Tibial nerve (tissue), 4 donors: ENCODE measurements around the gene HYAL2.

ENCODE experiments used
- CTCF ChIP-seq, 5 experiments: fragments of 200-600 bp in 3 of 5; fragments of 450-650 bp in 2 of 5; sonication (generic) in 3 of 5; IDR thresholded peaks; one replicate each; pipeline ENCODE4 v1.5.1; 2016 to 2019; ENCODE audit warnings: antibody characterized with exemption in 5 of 5, mild to moderate bottlenecking in 3 of 5, moderate library complexity in 2 of 5
- EP300 ChIP-seq, 2 donors: sonication (generic); formaldehyde crosslinking; IDR thresholded peaks; one replicate each; pipeline ENCODE4 v1.6.1; 2017; ENCODE audit warnings: antibody characterized with exemption in 2 of 2, mild to moderate bottlenecking in 1 of 2

GRCh38 chr3:50292159-50293078 lies 30.1 kb downstream of the HYAL2 start, which contains the start of gene IFRD2:
- peak; percentile 92 to 98 for TF ChIP-seq EP300 (IDR thresholded peaks at IDR 0.05)
- peak in 1 of 5 experiments; percentile 43 for TF ChIP-seq CTCF (IDR thresholded peaks at IDR 0.05)
